Testis (tissue), 2 donors: Measurements from ENCODE around the gene H1-8.

Experiments used
- CTCF ChIP-seq, 3 experiments: fragments of 450-650 bp in 2 of 3; fragments of 200-600 bp in 1 of 3; sonication (generic) in 1 of 3; IDR thresholded peaks; one replicate each; pipeline ENCODE4 v1.5.1; 2016 to 2019; ENCODE audit warnings: antibody characterized with exemption in 3 of 3, mild to moderate bottlenecking in 2 of 3, moderate library complexity in 1 of 3
- POLR2A ChIP-seq: fragments of 450-650 bp; IDR thresholded peaks from one replicate; pipeline ENCODE4 v1.6.1; 2017; ENCODE audit warnings: antibody characterized with exemption, mild to moderate bottlenecking, moderate library complexity

GRCh38 chr3:129561619-129562248 is 18.8 kb downstream of the H1-8 start:
- TF ChIP-seq CTCF (IDR thresholded peaks at IDR 0.05): no peak
- no peak for TF ChIP-seq POLR2A
